ENCODE results near the gene HIVEP1. TPM values are rescaled to one million over a fixed set of nuclear protein-coding genes. Genes with fewer than 3 reads are reported as not detected.

The HIVEP1 gene
- total RNA-seq, 1 donor from 2014 or later = 19.6 TPM

DNA sequence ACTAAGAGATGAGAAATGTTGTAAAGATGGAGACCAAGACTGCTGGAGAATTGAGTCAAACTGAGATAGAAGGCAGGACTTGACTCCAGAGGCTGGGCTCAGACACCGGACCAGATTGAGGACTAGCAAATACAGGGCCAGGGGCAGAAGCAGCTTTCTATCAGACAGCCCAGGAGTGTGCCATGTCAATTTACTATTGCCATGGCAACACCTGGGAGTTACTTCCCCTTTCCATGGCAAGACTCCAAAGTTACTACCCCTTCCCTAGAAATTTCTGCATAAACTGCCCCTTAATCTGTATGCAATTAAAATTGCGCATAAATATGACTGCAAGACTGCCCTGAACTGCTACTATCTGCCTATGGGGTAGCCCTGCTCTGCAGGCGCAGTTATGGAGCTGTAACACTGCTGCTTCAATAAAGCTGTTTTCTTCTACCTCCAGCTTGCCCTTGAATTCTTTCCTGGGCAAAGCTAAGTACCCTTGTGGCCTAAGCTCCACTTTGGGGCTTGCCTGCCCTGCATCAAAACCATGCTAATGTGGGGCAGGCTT is 188.0 kb downstream of the HIVEP1 start:
- no peak for DNase-seq

DNA sequence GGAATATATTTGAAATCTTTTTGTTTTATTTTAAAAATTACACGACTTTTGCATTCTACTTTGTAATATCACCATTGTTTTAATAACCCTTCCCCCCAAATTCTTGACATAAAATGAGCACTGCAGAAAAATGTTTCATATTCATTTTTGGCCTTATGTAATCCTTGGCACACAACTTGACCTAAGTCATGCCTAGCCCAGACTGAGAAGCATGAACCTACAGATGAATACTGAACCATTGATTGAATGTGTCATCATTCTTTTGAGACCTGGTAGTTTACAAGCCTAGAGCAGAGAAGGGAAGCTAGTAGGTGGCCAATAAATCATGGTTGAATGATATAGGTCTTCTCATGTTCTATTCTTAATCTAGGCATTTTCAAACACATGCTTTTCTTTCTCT is 188.6 kb downstream of the HIVEP1 start:
- DNase-seq = no peak

DNA sequence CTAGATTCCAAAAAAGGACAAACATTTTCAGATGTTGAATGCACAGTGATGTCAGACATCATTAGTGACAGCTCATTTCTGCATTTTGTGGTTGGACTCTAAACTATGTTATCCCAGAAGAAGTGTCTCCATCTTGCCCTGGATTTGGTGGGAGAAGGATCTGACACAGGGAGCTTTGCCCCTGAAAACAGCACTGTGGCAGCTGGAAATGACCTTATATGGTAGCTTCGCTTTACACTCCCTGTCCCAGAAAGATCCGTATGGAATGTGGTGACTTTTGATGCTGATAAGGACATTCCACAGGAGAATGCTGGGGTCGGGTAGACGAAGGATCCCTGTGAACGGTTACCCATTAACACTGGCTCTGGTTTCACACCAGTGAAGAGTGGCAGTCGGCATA is 190.9 kb downstream of the HIVEP1 start:
- DNase-seq = peak; percentile 14

DNA sequence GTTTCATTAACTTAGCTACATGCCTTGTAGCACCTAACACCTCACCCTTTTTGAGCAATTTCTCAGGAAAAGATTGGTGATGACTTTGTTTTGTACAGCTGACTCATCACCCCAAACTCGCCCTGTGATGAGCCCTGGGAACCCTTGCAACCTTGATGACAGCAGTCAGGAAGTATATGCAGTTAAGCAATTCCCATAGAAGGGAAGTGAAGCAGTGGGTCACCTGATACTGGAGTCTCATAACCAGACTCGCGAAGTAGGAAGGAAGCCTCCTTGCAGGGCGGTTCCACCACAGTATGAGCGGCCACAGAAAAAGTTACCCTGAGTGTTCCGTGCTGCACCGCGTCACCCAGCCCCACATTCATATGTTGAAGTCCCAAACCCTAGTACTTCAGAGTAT is 196.1 kb downstream of the HIVEP1 start:
- DNase-seq = peak; percentile 61

DNA sequence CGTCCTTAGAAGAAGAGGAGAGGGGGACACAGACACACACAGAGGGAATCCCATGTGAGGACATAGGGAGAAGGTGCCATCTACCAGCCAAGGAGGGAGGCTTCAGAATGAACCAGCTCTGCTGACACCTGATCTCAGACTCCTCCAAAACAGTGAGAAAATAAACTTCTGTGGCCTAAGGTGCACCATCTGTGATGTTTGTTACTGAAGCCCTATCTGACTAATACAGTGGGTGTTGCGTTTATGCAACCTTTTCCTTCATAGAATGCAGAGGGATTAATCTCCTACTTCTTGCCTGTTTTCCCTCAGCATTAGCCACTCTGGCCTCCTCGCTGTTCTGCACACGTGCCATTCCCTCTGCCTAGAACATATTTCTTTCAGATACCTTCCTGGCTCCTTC is 196.6 kb downstream of the HIVEP1 start:
- DNase-seq = no peak

Other genes with a start within 250 kb of the HIVEP1 start
- gene ADTRP, start 233.5 kb upstream of the HIVEP1 start, total RNA-seq = 0.47 and 0.85 TPM in 2 replicates